Measurements from ENCODE around the gene FURIN.
"Not testable (repeated sequence)": the region's sequence is repeated elsewhere in the genome, so short reads cannot be mapped to it uniquely, and the experiment has no call there.

Gene FURIN

DNA sequence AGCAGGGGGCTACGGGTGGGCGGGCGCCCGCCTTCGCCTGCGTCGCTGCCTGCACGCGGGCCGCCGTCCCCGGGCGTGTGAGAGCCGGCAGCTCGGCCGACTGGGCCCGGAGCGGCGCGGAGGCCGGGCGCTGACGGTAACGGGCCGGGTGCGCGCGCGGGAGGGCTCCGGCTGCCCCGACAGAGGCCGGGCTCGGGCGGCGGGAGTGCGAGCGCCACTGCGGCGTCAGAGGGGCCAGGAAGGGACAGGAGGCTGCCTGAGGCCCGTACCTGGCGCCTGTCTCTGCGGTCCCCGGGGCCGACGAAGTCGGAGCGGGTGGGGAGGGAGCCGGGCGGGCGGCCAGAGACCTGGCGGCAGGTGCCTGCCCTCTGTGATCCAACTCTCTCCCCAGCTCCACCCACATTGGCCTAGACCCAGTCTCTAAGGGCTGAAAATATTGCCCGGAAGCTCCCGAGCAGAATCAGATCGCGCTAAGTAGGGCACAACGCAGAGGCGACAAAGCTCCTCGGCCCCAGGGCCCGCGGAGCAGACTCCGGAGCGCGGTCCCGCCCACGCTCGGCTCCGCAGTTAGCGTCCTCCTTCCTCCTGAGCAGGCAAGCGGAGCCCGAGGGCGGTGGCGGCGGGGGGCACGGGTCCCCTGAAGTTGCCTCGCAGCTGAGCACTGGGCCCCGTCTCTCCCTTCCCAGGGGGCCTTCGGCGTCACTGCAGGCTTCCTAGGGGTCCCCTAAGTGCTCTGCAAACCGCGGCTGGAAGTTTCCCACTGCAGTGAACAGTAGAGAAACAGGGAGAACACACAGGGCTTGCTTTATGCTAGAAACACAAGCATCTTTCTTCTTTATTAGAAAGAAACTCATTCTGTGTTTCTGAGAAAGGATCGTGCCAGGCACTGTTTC lies 34.7 kb downstream of the FURIN start, which contains the start of gene MAN2A2:
TSS of gene MAN2A2 (plus strand) at position 463 of the 893 bp plus-strand sequence. CDS start 906 bp downstream, outside the sequence.
- peak; percentile 68 for DNase-seq (ENCODE audit: low spot score)

DNA sequence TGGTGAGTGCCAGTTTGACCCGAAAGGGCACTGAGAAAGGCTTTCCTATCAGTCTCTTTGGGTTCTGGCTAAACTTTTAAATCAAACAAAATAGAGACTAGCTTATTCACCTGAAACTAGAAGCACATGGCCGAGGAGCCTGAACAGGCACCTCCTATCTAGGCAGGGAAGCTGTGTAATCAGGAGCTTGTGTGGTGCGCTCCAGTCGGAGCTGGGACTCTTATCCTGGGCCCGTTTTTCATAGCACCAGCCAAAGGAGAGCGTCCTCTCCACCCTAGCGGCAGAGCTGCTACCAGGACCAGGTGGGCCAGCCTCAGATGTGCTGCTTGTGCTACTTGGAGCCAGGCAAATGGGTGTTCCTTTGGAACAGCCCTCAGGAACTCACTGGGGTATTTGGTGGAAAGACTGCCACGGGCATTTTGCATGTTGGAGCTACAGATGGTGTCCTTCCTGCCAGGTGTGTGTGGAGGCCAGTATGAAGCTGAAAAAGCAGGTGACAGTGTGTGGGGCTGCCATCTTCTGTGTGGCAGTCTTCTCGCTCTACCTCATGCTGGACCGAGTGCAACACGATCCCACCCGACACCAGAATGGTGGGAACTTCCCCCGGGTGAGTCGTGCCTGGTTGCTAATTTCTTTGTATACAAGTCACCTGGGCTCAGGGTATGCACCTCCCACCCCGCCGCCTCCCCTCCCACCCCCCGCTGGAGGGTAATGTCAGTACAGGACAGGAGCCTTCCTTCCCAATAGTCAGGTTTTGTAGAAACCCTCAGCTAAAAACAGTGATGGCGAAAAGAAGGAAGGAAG lies 35.5 kb downstream of the FURIN start:
- DNase-seq (ENCODE audit: low spot score), result peak; percentile 43

DNA sequence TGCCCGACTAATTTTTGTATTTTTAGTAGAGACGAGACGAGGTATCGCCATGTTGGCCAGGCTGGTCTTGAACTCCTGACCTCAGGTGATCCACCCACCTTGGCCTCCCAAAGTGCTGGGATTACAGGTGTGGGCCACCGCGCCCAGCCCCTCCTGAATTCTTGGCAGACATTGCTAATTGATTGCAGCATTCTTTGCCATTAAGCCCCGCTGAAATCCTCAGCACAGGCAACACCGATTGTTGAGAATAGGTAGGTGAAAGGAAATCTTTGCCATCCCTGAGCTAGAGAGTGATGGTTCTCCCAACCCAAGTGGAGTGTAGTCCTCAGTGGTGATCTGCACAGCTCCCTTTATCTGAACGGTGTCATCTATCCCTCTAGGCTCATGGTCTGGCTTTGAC lies 36.4 kb downstream of the FURIN start:
- no peak for DNase-seq (ENCODE audit: low spot score)

DNA sequence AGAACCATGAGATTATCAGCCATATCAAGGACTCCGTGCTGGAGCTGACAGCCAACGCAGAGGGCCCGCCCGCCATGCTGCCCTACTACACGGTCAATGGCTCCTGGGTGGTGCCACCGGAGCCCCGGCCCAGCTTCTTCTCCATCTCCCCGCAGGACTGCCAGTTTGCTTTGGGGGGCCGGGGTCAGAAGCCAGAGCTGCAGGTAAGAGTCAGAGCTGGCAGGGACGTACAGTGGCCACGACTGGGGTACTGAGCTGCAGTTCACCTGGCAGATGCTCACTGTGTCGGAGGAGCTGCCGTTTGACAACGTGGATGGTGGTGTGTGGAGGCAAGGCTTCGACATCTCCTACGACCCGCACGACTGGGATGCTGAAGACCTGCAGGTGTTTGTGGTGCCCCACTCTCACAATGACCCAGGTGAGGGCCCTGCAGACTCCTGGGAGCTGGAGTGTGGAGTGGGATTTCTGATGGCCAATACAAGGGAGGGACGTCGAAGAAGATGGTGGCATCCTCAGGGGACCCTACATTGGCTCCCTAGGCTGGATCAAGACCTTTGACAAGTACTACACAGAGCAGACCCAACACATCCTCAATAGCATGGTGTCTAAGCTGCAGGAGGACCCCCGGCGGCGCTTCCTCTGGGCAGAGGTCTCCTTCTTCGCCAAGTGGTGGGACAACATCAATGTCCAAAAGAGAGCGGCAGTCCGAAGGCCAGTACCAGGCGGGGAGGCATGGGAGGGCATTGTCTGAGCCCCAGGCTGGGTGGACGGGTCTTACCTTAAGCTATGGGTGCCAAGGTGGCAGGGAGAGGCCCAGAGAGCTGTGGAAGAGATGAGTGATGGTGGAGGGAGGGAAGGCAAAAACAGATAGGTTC lies 37.2 kb downstream of the FURIN start:
- DNase-seq (ENCODE audit: low spot score), result no peak

DNA sequence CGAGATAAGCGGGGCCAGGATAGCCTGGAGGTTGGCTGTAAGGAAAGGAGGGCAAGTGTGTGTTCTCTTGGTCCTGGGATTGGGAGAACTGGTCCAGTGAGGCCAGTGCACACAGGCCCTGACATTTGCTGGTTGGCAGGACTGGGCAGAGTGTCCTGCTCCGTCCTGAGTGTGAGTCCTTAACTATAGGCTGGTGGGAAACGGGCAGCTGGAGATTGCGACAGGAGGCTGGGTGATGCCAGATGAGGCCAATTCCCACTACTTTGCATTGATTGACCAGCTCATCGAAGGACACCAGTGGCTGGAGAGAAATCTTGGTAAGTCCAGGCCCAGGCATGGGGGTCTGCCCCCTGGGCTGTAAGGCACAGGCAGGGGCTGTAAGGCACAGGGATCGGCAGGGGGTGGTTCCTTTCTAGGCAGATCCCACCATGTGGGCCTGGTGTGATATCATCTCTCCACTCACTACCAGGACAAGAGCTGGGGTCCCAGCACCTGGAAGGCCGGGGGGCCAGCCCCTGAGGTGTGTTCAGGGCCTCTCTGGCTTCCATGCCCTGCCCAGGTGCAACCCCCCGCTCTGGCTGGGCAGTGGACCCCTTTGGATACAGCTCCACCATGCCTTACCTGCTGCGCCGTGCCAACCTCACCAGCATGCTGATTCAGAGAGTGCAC lies 37.9 kb downstream of the FURIN start:
- no peak for DNase-seq (ENCODE audit: low spot score)

DNA sequence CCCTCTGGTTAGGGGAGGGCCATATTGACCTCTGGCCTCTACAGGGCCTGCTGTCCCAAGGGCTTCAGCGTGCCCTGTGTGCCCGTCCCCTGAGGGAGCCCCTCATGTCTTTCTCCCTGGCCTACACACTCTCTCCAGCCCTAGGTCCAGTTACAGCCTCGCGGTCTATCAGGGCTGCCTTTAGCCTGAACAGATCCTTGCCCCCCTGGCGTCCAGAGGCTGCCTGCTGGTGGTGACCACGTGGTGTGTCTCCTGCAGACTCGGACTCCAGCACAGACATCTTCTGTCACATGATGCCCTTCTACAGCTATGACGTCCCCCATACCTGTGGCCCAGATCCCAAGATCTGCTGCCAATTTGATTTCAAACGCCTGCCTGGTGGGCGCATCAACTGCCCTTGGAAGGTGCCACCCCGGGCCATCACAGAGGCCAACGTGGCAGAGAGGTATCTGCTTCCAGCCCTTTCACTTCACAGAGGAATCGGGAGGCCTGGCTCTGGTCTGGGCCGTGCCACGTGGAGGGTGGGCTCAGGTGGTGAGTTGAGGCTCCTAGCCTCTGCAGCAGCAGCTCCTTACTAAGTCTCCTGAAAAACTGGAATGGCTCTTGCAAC lies 38.8 kb downstream of the FURIN start:
- DNase-seq (ENCODE audit: low spot score), result no peak

DNA sequence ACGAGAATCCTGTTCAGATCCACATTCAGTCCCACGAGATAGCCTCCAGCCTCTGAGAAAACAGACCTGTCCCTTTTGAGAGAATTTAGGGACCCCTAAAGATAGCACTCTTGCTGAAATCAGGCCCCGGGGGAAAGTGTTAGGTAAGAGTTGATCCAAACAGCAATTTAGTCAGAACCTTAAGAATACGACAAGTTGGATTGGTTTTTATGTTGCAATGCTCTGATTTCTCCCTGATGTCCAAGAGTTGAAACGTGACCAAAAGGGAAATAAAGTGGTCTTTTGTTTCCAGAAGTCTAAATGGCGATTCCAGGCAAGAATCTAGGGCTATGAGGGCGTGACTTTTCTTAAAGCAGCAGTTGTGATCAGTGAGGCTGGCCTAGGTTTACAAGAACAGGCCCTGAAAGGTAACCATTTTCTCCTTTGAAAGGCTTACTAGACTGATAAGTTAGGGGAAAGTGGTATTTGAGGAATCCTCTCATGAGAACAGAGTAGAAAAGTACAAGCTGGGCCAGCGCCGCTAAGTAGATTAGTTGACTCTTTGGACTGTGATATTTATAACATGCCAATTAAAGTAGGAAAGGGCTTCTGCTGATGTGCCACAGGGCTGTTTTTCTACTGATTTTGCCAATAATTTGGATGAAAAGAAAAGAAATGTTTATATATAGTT lies 39.6 kb downstream of the FURIN start:
- DNase-seq (ENCODE audit: low spot score), result no peak

DNA sequence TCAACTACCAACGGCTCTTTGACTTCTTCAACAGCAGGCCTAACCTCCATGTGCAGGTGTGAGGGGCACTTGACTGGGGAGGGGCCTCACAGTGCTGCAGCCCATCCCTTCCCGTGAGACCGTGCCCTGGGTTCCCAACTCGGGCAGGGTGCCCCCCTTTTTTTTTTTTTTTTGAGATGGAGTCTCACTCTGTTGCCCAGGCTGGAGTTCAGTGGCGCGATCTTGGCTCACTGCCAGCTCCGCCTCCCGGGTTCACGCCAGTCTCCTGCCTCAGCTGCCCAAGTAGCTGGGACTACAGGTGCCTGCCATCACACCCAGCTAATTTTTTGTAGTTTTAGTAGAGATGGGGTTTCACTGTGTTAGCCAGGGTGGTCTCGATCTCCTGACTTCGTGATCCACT lies 41.1 kb downstream of the FURIN start:
- DNase-seq (ENCODE audit: low spot score), result not testable (repeated sequence)

DNA sequence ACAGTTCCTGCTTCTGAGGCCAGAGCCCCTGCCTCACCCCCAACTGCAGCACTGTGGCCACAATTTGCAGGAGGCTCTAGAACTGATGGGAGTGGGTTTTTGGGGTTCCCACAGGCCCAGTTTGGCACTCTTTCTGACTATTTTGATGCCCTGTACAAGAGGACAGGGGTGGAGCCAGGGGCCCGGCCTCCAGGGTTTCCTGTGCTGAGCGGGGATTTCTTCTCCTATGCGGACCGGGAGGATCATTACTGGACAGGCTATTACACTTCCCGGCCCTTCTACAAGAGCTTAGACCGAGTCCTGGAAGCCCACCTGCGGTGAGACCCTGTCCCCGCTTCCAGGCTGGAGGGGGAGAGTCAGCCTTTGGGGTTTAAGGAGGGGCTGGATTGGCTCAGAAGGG lies 41.6 kb downstream of the FURIN start:
- no peak for DNase-seq (ENCODE audit: low spot score)

DNA sequence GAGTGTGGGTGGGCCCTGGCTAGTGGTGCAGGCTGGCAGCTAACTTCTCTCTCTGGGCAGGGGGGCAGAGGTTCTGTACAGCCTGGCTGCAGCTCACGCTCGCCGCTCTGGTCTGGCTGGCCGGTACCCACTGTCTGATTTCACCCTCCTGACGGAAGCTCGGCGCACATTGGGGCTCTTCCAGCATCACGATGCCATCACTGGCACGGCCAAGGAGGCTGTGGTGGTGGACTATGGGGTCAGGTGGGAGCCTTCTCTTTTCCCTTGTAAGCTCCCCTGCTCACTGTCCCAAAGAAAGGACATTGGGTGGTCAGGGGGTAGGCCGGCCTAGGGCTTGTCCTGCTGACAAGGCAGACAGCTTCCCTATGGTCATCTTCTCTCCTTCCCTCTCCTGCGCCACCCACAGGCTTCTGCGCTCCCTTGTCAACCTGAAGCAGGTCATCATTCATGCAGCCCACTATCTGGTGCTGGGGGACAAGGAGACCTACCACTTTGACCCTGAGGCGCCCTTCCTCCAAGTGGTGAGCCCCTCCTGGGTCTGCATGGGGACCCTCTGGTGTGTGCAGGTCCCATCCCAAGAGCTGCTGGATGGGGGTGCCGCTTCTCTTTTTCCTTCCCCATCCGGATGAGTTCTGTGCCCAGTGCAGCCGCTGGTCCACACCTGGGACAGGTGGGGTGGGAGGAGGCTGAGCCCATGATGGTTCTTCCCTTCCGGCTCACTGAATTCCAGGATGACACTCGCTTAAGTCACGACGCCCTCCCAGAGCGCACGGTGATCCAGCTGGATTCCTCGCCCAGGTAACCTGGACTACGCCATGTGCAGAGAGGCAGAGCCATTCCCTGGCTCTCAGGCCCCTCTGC lies 42.3 kb downstream of the FURIN start:
- no peak for DNase-seq (ENCODE audit: low spot score)

DNA sequence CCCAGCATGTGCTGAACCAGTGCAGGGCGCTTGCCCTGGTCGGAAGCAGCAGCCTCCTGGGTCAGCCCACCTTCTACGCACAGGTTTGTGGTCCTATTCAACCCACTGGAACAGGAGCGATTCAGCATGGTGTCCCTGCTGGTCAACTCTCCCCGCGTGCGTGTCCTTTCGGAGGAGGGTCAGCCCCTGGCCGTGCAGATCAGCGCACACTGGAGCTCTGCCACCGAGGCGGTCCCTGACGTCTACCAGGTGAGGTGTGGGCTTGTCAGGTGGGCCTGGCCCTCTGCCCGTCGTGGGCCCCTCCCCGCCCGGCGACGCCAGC lies 42.9 kb downstream of the FURIN start:
- no peak for DNase-seq (ENCODE audit: low spot score)

DNA sequence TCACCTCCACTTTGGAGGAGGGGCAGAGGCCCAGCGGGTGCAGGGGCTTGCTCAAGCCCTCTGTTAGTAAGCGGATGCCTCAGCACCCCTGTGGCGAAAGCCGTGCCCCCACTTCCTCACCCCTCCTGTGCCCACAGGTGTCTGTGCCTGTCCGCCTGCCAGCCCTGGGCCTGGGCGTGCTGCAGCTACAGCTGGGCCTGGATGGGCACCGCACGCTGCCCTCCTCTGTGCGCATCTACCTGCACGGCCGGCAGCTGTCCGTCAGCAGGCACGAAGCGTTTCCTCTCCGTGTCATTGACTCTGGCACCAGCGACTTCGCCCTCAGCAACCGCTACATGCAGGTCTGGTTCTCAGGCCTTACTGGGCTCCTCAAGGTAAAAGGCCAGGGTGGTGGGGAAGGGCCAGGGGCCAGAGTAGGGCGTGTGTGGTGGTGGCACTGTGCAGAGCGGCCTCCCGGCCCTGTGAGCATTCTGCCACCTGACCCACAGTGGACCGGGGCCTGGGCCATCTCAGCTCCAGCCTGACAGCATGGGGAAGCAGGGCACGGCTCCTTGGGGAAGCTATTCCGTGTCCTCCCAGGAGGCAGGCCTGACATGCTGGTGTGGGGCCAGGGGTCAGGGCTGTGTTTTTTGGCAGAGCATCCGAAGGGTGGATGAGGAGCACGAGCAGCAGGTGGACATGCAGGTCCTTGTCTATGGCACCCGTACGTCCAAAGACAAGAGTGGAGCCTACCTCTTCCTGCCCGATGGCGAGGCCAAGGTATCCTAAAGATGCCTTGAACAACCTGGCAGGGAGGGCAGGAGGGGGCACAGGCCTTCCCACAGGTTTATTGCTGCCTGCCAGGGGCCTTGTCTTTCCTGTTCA lies 43.8 kb downstream of the FURIN start:
- DNase-seq (ENCODE audit: low spot score), result no peak

DNA sequence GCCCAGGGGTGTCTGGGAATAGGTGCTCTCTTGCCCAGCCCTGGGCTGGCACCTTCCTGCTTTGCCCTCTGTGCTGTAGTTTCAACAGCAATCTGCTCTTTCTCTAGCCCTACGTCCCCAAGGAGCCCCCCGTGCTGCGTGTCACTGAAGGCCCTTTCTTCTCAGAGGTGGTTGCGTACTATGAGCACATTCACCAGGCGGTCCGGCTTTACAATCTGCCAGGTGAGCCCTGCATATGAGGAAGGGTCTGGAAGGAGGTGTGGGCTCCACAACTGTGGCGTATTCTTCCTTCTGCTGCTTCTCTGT lies 44.3 kb downstream of the FURIN start:
- DNase-seq (ENCODE audit: low spot score), result no peak

DNA sequence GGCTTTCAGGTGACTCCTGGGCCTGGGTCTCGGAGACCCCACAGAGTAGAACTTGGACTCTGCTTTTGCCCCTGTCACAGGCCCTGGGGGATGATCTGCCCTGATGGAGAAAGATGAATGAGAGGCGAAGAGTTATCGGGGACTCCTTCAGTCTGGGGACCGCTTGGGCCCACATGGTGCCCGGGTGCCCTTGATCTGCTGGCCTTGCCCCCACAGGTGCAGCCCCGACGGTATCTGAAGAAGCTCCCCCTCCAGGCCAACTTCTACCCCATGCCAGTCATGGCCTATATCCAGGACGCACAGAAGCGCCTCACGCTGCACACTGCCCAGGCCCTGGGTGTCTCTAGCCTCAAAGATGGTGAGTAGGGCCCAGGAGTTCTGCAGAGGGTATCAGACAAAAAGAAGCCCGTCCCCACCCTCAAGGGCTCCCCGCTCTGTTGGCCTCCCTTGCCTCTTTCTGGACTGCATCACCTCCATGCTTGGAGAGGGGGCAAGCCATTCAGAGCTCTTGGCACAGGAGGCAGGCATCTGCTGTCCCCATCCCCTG lies 45.1 kb downstream of the FURIN start:
- no peak for DNase-seq (ENCODE audit: low spot score)

DNA sequence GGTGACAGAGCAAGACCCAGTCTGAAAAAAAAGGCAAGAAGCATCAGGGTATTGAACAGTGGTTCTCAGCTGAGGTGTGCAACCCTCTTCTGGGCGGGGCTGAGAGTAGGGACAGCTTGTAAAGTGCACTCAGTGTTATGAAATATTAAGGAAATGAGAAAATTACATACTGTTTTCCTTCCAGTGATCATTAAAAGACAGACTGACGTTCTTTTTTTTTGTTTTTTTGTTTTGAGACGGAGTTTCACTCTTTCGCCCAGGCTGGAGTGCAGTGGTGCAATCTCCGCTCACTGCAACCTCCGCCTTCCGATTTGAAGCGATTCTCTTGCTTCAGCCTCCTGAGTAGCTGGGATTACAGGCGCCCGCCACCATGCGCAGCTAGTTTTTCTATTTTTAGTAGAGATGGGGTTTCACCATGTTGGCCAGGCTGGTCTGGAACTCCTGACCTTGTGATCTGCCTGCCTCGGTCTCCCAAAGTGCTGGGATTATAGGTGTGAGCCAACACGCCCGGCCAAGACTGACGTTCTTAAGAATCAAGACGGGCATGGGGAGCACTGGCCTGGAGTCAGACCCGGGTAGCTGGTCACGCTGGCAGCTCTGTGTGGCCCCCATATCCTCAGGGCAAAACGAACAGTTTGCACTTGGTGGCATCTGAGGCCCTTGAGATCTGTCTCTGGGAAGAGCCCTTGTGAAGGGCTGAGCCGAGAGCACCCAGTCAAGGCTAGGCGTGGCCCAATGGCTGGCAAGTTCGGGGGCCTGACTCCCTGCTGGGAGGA lies 46.1 kb downstream of the FURIN start:
- no peak for DNase-seq (ENCODE audit: low spot score)

DNA sequence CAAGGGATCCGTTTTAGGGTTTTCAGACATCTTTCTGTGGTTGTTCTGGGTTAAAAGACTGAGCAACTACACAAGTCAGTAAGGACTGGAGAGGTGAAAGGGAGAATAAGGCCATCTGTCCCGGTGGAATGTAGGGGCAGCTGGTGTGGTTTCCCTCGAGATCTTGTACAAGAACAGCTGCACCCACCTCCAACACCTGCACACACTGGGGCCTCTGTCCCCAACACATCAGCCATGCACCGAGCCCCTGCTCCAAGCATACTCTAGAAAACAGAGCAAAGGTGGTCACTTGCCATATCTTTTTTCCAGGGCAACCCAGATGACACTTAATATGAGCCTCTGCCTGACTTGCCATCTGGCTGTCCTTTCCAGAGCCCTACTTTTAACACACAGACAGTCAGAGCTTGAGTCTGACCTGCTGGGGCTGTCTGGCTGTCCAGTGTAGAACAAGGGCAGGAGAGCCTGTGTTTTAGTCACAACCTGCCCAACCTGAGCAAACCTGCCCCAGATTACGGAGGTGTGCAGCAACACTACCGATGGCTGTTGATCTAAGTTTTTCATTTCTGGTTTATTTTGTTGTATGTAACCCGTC lies 46.9 kb downstream of the FURIN start:
- DNase-seq (ENCODE audit: low spot score), result no peak

DNA sequence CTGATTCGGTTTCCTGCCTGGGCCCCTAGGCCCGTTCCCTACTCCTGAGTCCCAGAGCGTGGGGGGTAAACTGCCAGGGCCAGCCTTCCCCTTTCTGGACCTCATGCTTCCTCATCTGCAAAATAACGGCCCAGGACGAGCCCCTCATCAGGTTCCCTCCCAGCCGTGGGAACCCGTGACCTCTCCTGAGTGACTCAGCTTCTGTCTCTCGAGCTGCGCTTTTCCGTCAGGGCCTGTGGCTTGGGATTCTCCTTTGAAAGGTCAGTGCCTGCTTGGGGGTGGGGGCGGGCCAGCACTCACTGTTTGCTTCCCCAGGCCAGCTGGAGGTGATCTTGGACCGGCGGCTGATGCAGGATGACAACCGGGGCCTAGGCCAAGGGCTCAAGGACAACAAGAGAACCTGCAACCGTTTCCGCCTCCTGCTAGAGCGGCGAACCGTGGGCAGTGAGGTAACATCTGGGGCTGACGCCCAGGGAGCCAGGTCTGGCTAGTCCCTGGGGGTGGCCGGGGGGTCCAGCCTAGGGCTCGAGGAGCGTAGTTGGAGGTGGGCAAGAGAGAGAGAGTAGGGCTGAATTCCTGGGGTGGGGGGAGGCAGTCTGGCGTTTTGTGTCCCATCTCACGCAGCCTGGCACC lies 47.5 kb downstream of the FURIN start:
- DNase-seq (ENCODE audit: low spot score), result no peak
